Esophagus squamous epithelium (tissue), 4 donors: ENCODE data around the gene KRT17.

Experiments used
- POLR2A ChIP-seq, 4 donors: fragments of 450-650 bp; IDR thresholded peaks; one replicate each; pipeline ENCODE4 v1.6.1; 2017; ENCODE audit warnings: antibody characterized with exemption in 4 of 4, mild to moderate bottlenecking in 4 of 4, moderate library complexity in 3 of 4
- TF ChIP-seq, protein P1 (sequence below), 6 experiments: fragments of 450-650 bp in 4 of 6; fragments of 200-600 bp in 2 of 6; sonication (generic) in 2 of 6; IDR thresholded peaks; one replicate each; pipeline ENCODE4 v1.5.1; 2016 to 2019; ENCODE audit warnings: antibody characterized with exemption in 6 of 6, mild to moderate bottlenecking in 4 of 6, moderate library complexity in 4 of 6

DNA sequence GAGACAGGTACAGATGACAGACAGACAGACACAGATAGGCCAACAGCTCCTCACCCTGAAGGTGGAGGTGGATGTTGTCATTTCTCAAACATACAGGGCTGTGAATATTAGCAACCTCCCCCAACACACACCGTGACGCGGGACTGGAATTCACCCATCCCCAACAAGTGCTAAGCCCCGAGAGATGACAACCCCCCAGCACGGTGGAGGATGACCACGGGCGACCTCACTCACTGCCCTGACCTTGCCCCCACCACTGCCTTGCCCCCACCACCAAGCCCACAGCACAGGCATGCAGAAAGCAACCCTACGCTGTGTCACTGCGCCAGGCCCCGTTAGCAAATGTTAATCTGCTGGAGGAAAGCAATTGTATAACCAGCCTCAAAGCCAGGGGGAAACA is 4.9 kb upstream of the KRT17 start:
- TF ChIP-seq, protein P1, sequence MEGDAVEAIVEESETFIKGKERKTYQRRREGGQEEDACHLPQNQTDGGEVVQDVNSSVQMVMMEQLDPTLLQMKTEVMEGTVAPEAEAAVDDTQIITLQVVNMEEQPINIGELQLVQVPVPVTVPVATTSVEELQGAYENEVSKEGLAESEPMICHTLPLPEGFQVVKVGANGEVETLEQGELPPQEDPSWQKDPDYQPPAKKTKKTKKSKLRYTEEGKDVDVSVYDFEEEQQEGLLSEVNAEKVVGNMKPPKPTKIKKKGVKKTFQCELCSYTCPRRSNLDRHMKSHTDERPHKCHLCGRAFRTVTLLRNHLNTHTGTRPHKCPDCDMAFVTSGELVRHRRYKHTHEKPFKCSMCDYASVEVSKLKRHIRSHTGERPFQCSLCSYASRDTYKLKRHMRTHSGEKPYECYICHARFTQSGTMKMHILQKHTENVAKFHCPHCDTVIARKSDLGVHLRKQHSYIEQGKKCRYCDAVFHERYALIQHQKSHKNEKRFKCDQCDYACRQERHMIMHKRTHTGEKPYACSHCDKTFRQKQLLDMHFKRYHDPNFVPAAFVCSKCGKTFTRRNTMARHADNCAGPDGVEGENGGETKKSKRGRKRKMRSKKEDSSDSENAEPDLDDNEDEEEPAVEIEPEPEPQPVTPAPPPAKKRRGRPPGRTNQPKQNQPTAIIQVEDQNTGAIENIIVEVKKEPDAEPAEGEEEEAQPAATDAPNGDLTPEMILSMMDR (IDR thresholded peaks at IDR 0.05), result no peak
- no peak for TF ChIP-seq POLR2A (IDR thresholded peaks at IDR 0.05)
